ENCODE results near the gene LBHD2.
"Not testable (repeated sequence)": the region's sequence is repeated elsewhere in the genome, so short reads cannot be mapped to it uniquely, and the experiment has no call there.

The LBHD2 gene

DNA sequence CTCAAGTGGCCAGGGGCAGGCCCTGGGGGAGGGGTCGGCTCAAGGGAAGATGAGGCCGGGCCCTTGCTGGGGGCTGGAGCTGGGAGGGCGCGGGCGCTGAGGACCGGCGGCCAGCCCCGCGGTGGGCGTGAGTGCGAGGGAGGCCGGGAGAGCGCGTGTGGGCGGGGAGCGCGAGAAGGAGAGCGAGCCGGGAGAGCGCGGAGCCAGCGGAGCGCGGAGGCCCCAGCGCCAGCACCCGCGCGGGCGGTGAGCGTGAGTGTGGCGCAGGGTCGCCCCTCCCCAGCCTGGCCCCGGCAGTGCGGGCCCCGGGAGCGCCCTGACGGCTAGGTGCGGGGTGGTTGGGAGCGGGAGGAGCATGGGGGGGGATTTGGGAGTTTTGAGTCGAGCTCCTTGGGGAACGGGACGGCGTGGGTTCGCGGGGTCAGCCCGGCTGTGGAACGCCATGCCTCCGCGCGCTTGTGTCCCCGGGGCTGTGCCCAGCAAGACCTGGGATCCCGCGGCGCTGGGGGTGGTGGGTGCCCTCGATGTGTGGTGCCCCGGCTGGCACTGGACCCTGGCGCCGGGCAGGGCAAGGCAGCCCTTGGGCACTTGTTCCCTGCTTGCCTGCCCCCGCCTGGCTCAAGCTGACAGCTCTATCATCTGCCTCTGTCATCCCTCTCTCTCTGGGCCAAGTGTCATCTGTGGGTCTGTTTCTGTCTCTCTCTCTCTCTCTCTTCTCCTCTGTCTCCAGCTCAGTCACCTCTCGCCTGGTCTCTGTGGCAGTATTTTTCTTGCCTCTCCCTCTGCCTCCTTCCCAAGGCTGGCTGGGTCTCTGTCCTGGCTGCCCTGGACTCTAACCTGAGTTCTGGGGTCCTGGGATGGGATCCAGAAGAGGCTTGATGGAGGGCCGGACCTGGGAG, at the start of gene LBHD2:
LBHD2 (plus strand) TSS at position 190 of the 899 bp plus-strand sequence. CDS start 1,803 bp downstream, outside the sequence.
- no peak for DNase-seq (ENCODE audit: low read depth in 1 of 2, low spot score in 1 of 2)

DNA sequence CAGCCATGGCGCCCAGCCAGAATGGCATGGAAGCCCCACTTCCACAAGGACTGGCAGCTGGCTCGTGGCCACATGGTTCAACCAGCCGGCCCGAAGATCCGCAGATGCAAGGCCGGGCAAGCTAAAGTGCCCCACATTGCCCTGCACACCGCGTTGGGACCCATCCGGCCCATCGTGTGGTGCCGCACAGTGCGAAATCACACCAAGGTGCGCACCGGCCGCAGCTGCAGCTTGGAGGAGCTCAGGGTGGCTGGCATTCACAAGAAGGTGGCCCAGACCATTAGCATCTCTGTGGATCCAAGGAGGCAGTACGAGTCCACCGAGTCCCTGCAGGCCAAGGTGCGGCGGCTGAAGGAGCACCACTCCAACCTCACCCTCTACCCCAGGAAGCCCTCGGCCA, 42.5 kb upstream of the LBHD2 start:
- DNase-seq (ENCODE audit: low read depth in 1 of 2, low spot score in 1 of 2) = no peak

DNA sequence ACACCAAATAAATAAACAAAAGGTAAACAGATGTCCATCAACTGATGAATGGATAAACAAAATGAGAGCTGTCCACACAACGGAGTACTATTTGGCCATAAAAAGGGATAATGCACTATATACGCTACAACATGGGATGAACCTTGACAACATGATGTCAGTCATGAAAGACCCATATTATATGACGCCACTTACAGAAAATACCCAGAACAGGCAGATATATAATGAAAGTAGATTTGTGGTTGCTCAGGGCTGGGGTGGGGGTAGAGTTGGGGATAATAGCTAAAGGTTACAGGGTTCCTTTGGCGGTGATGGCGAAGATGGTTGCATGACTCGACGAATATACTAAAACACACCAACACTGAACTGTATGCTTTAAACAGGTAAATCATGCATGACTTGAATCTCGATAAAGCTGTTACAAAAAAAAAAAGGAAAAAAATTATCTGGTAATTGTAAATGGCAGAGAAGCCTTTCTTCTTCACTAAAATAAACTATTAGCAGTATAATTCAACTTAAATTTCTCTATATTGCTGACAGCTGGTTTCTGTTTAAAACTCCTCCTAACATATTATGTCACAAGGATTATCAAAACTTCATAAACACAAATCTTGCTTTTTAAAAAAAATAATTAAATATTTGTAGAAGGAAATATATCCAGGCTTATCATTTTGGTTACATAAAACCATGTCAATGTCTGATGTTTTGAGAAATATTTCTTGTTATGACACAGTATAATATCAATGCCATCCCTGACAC, 40.6 kb upstream of the LBHD2 start:
- DNase-seq (ENCODE audit: low read depth in 1 of 2, low spot score in 1 of 2) = no peak

DNA sequence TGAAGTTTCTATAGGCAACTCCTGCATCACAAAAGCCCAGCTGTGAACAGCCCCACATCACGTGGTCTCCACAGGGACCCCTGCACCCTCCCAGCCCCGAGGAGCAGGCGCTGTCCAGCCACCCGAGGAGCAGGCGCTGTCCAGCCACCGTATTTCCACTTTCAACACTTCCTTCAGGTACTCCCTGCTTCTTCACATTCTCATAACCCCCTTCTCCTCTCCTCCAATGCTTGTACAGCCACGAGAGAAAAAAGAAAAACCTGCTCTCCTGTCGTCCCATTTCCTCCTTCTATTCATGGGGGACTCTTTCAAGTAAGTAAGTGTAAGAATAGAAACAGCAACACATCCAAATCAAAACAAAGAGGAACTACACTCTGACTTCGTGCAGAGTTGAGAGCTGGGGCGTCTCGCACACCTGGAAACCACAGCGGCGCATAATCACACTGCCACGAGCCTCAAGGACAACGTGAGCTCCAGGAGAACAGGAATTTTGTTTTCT, 38.6 kb upstream of the LBHD2 start:
- no peak for DNase-seq (ENCODE audit: low read depth in 1 of 2, low spot score in 1 of 2)

DNA sequence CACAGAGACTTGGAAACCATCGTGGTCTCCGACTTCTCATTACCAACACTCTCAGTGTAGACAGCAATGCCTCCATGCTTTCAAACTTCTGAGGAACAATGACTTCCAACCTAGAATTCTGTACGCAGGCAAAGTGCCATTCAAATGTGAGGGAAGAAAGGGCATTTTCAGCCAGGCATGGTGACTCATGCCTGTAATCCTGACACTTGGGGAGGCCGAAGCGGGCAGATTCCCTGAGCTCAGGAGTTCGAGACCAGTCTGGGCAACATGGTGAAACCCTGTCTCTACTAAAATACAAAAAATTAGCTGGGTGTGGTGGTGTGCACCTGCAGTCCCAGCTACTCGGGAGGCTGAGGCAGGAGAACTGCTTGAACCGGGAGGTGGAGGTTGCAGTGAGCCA, 36.6 kb upstream of the LBHD2 start:
- not testable (repeated sequence) for DNase-seq (ENCODE audit: low read depth in 1 of 2, low spot score in 1 of 2)

DNA sequence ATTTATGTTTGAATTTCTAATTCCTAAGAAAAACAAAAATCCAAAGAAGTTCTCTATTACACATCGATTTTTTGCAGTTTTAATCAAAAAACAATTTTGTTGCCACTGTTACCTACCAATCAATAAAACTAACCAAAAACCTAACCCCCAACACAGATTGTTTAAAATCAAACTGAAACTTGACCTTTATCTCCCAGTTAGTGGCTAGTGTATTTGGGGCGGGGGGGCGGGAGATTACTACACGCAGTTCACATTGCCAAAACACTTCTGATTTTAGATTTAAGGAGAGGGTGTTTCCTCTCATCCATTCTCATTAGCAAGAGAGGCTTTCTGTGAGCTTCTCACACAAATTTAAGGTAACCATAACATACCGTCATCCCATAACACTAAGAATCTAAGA, 33.1 kb upstream of the LBHD2 start:
- no peak for DNase-seq (ENCODE audit: low read depth in 1 of 2, low spot score in 1 of 2)

DNA sequence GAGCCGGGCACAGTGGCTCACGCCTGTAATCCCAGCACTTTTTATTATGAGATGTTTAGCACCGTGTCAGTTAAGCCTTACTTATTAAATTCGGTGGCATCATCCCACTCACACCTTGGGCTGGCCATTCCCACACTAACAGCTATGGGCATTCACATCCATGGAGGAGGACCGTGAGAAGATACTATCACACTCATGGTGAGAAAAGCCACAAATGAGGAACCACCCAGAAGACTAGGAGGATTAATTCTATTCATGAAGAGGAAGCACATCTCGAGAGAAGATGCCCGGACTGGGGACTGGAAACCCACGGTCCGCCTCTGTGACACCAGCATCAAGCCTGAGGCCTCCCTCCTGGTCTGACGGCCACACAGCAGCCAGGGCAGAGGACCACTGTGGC, 31.6 kb upstream of the LBHD2 start:
- DNase-seq (ENCODE audit: low read depth in 1 of 2, low spot score in 1 of 2) = no peak

DNA sequence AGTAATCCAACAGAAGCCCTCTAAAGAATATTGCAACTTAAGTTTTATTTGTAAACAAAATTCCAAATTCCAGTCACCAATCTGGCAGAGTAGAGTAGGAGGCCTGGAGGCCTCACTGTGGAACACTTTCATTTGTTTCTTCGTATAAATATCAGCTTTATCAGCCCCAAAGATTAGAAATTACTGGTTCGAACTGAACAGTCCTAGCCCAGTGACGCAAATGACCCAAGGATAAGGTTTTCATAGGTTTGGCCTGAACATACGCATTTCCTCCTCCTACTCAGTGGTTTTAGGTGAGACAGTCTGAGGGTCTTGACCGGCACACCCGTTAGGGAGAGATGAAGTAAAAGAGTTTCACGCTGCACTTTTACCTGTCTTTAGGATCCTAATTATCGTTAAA, 28.3 kb upstream of the LBHD2 start:
- DNase-seq (ENCODE audit: low read depth in 1 of 2, low spot score in 1 of 2) = no peak

DNA sequence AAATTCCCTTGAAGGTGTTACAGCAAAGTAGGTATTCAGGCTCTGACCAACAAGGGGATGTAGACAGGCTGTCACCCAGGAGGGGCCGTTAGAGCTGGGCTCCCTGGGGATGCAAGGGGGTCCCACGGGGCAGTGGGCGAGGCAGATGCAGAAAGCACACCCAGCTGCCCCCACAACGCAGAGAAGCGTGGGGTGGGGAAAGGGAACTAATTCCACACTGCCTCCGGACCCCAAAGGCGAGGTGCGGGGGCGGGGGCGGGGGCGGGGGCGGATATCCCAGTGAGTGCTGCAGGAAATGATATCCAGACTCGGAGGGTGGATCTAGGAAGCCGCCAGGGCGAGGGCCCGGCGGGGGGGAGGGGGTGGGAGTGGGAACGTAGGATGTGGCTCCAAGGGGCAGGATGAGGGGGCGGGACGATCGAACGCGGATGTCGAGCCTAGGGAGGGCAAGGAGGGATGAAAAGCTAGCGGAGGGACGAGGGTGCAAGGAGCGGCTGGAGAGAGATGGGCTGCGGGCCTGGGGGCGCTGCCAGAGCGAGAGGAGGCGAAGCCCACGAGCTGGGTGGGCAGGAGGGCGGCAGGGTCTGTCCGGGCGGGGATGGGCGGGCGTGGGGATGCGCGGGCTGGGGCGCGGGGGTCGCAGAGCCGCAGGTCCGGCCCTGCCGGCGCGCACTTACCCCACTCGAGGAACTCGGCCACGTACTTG, 27.5 kb upstream of the LBHD2 start:
- DNase-seq (ENCODE audit: low read depth in 1 of 2, low spot score in 1 of 2) = no peak

DNA sequence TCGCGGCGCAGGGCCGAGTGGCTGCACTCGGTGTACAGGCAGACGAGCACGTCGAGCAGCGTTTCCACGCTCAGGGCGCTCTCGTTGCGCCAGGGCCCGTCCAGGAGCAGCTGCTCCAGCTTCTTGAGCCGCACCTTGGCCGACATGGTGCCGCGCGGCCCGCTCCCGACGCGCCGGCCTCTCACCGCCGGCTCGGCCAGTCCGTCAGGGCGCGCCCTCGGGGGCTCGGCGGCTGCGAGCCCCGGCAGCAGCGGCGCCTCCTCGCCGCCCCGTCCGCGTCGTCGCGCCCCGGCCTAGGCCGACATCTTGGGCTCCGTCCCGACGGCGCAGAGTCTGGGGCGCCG, 27.0 kb upstream of the LBHD2 start:
- no peak for DNase-seq (ENCODE audit: low read depth in 1 of 2, low spot score in 1 of 2)

DNA sequence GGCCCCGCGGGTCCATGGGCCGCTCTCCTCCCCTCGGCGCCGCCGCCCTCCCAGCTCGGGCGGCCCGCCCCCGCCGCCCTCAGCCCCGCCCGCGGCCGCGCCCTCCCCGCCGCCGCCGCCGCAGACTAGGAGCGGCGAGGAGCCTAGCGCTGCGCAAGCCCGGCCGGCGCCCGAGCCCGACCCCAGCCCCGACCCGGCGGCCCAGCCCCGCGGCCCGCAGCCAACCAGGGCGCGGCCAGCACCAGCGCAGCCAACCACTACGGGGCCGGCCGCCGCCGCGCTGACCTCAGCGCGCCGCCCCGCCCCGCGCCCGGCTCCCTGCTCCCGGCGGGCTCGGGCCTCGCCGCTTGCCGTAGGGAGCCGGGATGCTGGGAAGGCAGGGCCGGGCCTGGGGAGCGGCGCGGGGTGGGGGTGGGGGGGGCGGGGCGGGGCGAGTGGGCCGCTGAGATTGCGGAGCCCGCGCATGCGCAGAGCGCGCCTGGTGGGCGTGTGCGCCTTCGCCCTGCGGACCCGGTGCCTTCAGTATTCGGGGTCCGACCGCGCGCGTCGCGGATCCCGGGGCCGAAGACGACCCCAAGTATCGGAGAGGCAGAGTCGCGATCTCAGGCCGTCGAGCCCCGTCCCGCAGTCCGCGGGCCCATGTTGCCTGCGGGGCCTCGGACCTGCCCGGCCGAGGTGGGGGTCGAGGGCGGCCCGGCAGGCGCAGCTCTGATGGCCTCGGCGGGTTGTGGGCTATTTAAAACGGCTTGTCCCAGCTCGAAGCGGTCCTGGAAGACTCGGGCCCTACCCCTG, 26.4 kb upstream of the LBHD2 start, which contains the start of gene CDC42BPB:
CDC42BPB (minus strand) TSS at position 178 of the 792 bp plus-strand sequence. CDS start 376 bp downstream, outside the sequence.
- peak in 1 of 2 donors; percentile 25 for DNase-seq (ENCODE audit: low read depth in 1 of 2, low spot score in 1 of 2)

DNA sequence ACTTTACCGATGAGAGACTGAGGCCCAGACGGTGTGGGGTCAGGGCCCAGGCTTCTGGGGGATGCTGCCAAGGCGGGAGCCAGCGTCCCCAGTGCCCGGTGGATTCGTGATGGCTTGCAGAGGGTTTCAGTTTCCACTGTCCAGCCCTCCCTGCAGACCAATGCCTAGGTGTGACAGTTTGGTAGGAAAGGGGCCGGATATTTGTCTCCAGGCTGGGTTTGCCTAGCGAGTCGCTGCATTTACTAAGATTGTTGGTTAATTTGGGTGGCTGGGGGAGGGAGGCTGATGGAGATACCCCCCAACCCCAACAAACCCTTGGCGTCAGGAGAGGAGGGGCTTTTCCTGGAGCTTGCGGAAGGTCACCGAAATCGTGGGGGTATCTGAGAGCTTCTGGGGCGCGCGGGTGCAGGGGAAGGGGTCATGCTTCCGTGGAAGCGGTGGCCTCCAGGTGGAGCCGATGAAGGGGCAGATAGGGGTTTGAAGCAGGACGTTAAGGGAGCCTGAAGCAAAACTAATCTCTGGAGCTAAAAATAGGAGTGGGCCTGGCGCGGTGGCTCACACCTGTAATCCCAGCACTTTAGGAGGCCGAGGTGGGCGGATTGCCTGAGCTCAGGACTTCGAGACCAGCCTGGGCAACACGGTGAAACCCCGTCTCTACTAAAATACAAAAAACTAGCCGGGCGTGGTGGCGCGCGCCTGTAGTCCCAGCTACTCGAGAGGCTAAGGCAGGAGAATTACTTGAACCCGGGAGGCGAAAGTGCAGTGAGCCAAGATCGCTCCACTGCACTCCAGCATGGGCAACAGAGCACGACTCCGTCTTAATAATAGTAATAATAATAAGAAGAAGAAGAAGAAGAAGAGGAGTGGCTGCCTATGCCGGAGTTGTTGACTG, 25.6 kb upstream of the LBHD2 start:
- no peak for DNase-seq (ENCODE audit: low read depth in 1 of 2, low spot score in 1 of 2)

DNA sequence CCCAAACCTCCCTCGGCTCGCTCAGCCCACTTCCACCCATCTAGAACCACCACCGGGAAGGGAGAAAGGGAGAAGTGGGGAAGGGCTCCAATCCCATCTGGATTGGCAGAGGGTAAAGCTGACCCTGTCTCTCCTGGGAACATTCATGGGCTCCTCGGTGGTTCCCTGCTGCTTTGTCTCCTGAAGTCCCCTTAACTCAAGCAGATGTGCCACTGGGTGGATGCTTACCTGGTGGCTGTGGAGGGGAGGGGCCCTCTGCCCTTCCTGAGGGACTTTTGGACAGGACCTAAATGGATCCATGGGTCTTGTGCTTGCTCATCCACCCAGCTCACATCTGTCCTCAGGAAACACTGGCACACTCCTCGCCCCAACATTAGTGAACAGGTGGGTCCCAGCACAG, 24.5 kb upstream of the LBHD2 start:
- DNase-seq (ENCODE audit: low read depth in 1 of 2, low spot score in 1 of 2) = no peak

DNA sequence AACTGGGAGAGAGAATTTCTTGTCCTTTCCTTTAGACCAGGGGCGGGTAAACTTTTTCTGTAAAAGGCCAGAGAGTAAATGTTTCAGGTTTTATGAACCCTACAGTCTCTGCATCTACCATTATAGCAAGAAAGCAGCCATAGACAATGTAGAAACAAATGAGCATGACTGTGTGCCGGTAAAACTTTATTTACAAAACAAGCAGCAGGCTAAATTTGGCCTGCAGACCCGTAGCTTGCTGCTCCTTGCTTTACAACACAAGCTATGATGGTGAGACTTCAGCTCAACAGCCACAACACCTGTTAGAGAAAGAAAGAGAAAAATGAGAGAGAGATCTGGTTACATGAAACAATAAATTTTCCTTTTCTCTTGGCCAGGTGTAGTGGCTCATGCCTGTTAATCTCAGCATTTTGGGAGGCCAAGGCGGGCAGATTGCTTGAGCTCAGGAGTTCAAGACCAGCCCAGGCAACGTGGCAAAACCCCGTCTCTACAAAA, 22.5 kb upstream of the LBHD2 start:
- DNase-seq (ENCODE audit: low read depth in 1 of 2, low spot score in 1 of 2) = no peak

DNA sequence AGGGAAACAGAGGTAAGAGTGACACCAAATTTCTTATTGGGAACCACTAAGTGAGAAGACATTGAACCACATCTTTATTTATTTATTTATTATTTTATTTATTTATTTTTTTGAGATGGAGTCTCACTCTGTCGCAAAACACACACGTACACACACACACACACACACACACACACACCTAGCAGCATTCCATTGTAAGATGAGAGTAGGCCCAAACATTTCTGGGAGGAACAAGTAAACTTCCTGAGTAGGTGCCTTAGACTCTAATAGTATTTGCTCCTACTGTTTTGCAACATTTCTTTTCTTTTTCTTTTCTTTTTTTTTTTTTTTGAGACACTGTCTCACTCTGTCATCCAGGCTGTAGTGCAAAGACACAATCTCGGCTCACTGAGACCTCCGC, 19.6 kb upstream of the LBHD2 start:
- no peak for DNase-seq (ENCODE audit: low read depth in 1 of 2, low spot score in 1 of 2)

DNA sequence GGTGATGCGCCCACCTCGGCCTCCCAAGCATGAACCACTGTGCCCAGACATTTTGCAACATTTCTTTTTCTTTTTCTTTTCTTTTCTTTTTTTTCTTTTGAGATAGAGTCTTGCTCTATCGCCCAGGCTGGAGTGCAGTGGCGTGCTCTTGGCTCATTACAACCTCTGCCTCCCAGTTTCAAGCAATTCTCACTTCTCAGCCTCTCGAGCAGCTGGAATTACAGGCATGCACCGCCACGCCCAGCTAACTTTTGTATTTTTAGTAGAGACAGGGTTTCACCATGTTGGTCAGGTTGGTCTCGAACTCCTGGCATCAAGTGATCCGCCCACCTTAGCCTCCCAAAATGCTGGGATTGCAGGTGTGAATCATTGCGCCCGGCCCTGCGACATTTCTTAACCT, 19.0 kb upstream of the LBHD2 start:
- DNase-seq (ENCODE audit: low read depth in 1 of 2, low spot score in 1 of 2) = no peak

DNA sequence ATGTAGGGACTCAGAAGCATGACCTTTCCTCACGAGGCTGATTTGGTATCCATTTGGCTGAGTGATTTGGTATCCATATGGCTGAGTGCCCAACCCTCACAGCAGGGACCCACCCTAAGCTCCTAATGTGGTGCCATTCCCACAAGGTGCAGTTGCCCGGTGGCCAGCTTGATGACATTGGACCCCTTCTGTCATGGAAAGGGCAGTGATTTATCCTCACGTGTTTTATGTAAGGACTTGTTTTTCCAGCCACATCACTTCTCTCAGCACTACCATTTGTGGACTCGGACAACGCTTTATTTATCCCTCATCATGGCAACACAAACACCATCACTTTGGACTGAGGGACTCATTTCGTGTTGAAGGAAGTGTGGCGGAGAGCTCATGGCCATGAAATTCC, 18.1 kb upstream of the LBHD2 start:
- no peak for DNase-seq (ENCODE audit: low read depth in 1 of 2, low spot score in 1 of 2)

DNA sequence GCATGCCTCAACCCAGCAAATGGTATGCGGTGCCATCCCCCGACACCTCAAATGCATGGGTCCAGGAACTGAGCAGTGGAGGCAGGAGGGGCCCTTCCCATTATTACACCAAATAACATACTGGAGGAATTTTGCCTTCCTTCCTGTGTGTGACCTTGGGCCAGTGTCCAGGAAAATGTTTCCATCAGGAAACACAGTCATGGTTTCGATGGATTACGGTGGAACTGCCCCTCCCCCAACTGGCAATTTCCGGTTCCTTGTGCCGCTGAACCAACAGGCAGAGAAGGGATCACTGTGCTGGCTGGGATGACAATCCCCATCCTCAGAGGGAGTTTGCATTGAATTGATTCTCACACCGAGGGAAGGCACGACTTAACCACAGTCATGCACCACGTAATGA, 17.6 kb upstream of the LBHD2 start:
- DNase-seq (ENCODE audit: low read depth in 1 of 2, low spot score in 1 of 2) = no peak

DNA sequence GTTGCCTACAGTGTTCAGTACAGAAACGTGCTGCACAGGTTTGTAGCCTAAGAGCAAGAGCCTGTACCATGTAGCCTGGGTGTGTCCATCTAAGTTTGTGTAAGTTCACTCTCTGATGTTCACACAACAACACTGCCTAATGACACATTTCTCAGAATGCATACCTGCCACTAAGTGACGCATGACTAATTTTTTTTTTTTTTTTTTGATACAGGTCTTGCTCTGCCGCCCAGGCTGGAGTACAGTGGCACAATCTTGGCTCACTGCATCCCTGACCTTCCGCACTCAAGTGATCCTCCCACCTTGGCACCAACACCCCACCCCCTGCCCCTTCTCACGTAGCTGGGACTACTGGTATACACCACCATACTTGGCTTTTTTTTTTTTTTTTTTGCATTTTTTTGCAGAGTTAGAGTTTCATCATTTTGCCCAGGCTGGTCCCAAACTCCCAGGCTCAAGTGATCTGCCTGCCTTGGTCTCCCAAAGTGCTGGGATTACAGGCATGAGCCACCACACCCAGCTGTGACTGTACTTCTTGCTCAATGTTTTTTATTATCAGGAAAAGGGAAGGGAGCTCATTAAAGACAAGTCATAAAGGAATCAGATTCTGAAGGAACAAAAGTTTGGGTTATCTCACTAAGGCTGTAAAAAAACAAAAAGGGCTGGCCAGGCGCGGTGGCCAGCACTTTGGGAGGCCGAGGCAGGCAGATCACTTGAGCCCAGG, 16.6 kb upstream of the LBHD2 start:
- no peak for DNase-seq (ENCODE audit: low read depth in 1 of 2, low spot score in 1 of 2)
